Heart left ventricle (tissue), 13 donors: ENCODE data around the gene LRRC32.

Experiments used
- POLR2A ChIP-seq, 2 donors: fragments of 450-650 bp; IDR thresholded peaks; one replicate each; pipeline ENCODE4 v1.6.1; 2017; ENCODE audit warnings: antibody characterized with exemption in 2 of 2, mild to moderate bottlenecking in 2 of 2, moderate library complexity in 2 of 2
- TF ChIP-seq, protein P1 (sequence below), 12 donors: fragments of 200-600 bp; sonication (generic) in 4 of 12; IDR thresholded peaks; one replicate each; pipeline versions ENCODE4 v1.5.0 to v1.8.0; 2018 to 2022; ENCODE audit warnings: antibody characterized with exemption in 12 of 12, mild to moderate bottlenecking in 5 of 12
- donor health status: ischemic (EF 13 %, LVEDD 7.1; RV severe dilation, severe dysfunction).
- donor health status: DM: no; HTN: yes; CAD: no.
- donor health status: DM: no; HTN: no; CAD: no.
- donor health status: ischemic (EF 25% LVEDD 6.9; RV normal size, moderate dysfunction).
- donor health status: ischemic (EF 25% LVEDD 5.7; RV mildly dilated, moderate dysfunction).
- donor health status: ischemic (EF 35%, LVEDD 5.7; RV mildly dilated, moderate dysfunction).
- donor health status: nonischemic (EF 11% LVEDD 7.7; RV severe dilation, severe dysfunction).
- donor health status: DM: yes; HTN: yes; CAD: no.
- donor health status: PGD.
- donor health status: ischemic (EF 29% LVEDD 5.4; RV normal size, mild dysfunction).
- donor health status: nonischemic (EF 23%, LVEDD 6.1; RV moderate dilation, normal function).

DNA sequence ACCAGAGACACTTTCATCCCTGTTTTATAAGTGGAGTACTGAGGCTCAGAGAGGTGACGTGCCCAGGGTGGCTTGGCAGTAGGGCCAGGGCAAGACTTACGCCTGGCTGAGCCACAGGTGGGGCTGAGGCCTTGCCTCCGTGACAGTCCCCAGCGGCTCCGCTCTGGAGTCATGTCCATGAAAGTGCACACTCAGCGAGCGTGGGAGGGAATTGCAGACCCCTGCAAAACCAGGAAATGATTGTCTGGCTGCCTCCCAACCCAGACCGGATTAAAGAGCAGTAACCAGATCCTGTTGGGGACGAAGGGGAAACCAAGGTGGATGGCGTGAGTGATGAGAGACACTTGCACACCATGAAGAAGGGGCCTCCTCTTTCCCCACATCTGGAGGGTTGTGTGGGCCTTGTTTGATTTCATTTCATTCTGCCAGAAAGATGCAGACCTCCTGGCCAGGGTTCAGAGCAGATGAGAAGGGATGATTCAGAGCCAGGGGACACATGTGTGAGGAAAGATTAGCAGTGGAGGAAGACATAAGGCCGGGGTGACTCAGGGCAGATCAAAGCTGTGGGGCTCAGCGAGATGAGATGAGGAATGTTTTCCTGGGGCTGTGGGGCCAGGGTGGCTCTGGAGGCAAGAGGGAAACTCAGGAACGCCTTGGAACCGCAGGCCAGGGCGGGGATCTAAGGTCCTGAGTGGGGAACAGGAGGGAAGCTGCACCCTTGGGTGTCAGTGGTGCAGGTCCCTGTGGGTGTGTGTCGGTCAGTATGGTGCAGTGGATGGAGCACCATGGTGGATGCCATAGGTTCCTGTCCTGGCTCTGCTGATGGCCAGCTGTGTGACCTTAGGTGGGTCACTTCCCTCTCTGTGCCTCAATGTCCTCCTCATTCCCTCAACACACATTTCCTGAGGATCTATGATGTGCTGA is 29.9 kb upstream of the LRRC32 start:
- TF ChIP-seq, protein P1, sequence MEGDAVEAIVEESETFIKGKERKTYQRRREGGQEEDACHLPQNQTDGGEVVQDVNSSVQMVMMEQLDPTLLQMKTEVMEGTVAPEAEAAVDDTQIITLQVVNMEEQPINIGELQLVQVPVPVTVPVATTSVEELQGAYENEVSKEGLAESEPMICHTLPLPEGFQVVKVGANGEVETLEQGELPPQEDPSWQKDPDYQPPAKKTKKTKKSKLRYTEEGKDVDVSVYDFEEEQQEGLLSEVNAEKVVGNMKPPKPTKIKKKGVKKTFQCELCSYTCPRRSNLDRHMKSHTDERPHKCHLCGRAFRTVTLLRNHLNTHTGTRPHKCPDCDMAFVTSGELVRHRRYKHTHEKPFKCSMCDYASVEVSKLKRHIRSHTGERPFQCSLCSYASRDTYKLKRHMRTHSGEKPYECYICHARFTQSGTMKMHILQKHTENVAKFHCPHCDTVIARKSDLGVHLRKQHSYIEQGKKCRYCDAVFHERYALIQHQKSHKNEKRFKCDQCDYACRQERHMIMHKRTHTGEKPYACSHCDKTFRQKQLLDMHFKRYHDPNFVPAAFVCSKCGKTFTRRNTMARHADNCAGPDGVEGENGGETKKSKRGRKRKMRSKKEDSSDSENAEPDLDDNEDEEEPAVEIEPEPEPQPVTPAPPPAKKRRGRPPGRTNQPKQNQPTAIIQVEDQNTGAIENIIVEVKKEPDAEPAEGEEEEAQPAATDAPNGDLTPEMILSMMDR (IDR thresholded peaks at IDR 0.05) = no peak
- no peak for TF ChIP-seq POLR2A (IDR thresholded peaks at IDR 0.05)
